ENCODE measurements around the gene LMNB1.

DNA sequence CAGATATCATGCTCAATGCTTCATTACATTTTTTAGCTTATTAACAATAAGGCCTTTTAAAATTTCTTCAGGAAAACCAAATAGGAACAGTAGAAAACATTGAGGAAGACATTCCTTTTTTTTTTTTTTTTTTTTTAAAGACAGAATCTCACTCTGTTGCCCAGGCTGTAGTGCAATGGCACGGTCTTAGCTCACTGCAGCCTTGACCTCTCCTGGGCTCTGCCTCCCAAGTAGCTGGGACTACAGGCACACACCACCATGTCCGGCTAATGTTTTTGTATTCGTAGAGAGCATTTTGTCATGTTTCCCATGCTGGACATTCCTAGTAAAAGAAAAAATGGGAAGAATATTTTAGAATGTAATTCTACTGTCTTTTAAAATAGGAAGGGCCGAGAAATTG lies 60.3 kb downstream of the LMNB1 start:
- TF ChIP-seq EZH2 (IDR thresholded peaks at IDR 0.05; ENCODE audit: low read length): no peak
- TF ChIP-seq, protein P1, sequence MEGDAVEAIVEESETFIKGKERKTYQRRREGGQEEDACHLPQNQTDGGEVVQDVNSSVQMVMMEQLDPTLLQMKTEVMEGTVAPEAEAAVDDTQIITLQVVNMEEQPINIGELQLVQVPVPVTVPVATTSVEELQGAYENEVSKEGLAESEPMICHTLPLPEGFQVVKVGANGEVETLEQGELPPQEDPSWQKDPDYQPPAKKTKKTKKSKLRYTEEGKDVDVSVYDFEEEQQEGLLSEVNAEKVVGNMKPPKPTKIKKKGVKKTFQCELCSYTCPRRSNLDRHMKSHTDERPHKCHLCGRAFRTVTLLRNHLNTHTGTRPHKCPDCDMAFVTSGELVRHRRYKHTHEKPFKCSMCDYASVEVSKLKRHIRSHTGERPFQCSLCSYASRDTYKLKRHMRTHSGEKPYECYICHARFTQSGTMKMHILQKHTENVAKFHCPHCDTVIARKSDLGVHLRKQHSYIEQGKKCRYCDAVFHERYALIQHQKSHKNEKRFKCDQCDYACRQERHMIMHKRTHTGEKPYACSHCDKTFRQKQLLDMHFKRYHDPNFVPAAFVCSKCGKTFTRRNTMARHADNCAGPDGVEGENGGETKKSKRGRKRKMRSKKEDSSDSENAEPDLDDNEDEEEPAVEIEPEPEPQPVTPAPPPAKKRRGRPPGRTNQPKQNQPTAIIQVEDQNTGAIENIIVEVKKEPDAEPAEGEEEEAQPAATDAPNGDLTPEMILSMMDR (optimal IDR thresholded peaks at IDR 0.05 in 1 of 3, IDR thresholded peaks at IDR 0.05 in 1 of 3, conservative IDR thresholded peaks at IDR 0.05 in 1 of 3; ENCODE audit: extremely low read depth in 1 of 3, insufficient read depth in 2 of 3, low read length in 3 of 3): no peak

All from keratinocyte (primary cell).